Liver (tissue), 9 donors: Measurements from ENCODE around the gene NSMF. TPM values are rescaled to one million over a fixed set of nuclear protein-coding genes. Genes with fewer than 3 reads are reported as not detected.

Experiments
- DNase-seq: peaks from one replicate; pipeline ENCODE4 v3.0.0-alpha.2; 2017; ENCODE audit warnings: low spot score
- H3K27ac ChIP-seq, 2 donors: one replicate each; pipeline ENCODE4 v1.7.0; 2013; ENCODE audit warnings: inconsistent platforms in 2 of 2, low read length in 2 of 2, control low read depth in 1 of 2, low read depth in 1 of 2, mild to moderate bottlenecking in 1 of 2
- H3K27me3 ChIP-seq, 4 donors: one replicate each; pipeline versions ENCODE4 v1.6.1 to v1.7.0; 2013; ENCODE audit warnings: low read length in 3 of 4, inconsistent platforms in 1 of 4, mild to moderate bottlenecking in 1 of 4, moderate library complexity in 1 of 4; ENCODE audit not compliant: control insufficient read depth in 4 of 4, insufficient read depth in 4 of 4
- H3K36me3 ChIP-seq, 4 donors: one replicate each; pipeline versions ENCODE4 v1.6.1 to v1.7.0; 2013; ENCODE audit warnings: low read length in 3 of 4, mild to moderate bottlenecking in 3 of 4, low read depth in 1 of 4, moderate library complexity in 1 of 4; ENCODE audit not compliant: control insufficient read depth in 4 of 4, insufficient read depth in 3 of 4
- H3K4me1 ChIP-seq, 4 donors: one replicate each; pipeline versions ENCODE4 v1.6.1 to v1.7.0; 2013; ENCODE audit warnings: low read length in 3 of 4, mild to moderate bottlenecking in 3 of 4, moderate library complexity in 1 of 4; ENCODE audit not compliant: control insufficient read depth in 4 of 4, insufficient read depth in 4 of 4
- H3K4me3 ChIP-seq, 3 donors: one replicate each; pipeline versions ENCODE4 v1.6.1 to v1.7.0; 2013; ENCODE audit warnings: low read length in 3 of 3, control low read depth in 1 of 3, low read depth in 1 of 3, mild to moderate bottlenecking in 1 of 3
- H3K9ac ChIP-seq, 2 donors: one replicate each; pipeline ENCODE4 v1.7.0; 2013; ENCODE audit warnings: low read length in 2 of 2, mild to moderate bottlenecking in 2 of 2, moderate library complexity in 2 of 2, control low read depth in 1 of 2, low read depth in 1 of 2
- H3K9me3 ChIP-seq, 4 donors: one replicate each; pipeline versions ENCODE4 v1.6.1 to v1.7.0; 2013; ENCODE audit warnings: low read length in 3 of 4; ENCODE audit not compliant: control insufficient read depth in 4 of 4
- EGR1 ChIP-seq, 2 donors: IDR thresholded peaks; 2 replicates each; pipeline ENCODE4 v1.6.1; 2016 to 2018; ENCODE audit warnings: antibody characterized with exemption in 2 of 2, low read depth in 2 of 2
- FOXA2 ChIP-seq: IDR thresholded peaks from 2 replicates; pipeline ENCODE4 v1.6.1; 2016; ENCODE audit warnings: antibody characterized with exemption
- GABPA ChIP-seq, 2 donors: IDR thresholded peaks in 1 of 2; conservative IDR thresholded peaks in 1 of 2; 2 replicates each; pipeline ENCODE4 v1.6.1; 2016; ENCODE audit warnings: antibody characterized with exemption in 2 of 2, mild to moderate bottlenecking in 1 of 2, moderate library complexity in 1 of 2
- HNF4G ChIP-seq: IDR thresholded peaks from 2 replicates; pipeline ENCODE4 v1.6.1; 2016; ENCODE audit warnings: antibody characterized with exemption
- NR2F2 ChIP-seq: IDR thresholded peaks from 2 replicates; pipeline ENCODE4 v1.6.1; 2016; ENCODE audit warnings: antibody characterized with exemption
- RAD21 ChIP-seq, 2 donors: IDR thresholded peaks; 2 replicates each; pipeline ENCODE4 v1.6.1; 2016; ENCODE audit warnings: antibody characterized with exemption in 2 of 2, mild to moderate bottlenecking in 2 of 2
- RXRA ChIP-seq, 2 donors: IDR thresholded peaks; 2 replicates each; pipeline ENCODE4 v1.6.1; 2017 to 2018; ENCODE audit warnings: antibody characterized with exemption in 2 of 2, mild to moderate bottlenecking in 1 of 2
- SP1 ChIP-seq: IDR thresholded peaks from 2 replicates; pipeline ENCODE4 v1.6.1; 2018; ENCODE audit warnings: antibody characterized with exemption, mild to moderate bottlenecking
- whole genome bisulfite sequencing: extraction: QIAGEN DNeasy Blood & Tissue Kit; methylation state at CpG from one replicate; pipeline ENCODE4 v1.1.7; 2013; 5-methylcytosine and 5-hydroxymethylcytosine counted together
- polyA plus RNA-seq, 2 donors: library from polyadenylated mRNA; stranded (reverse) in 1 of 2; unstranded in 1 of 2; fragments of 200-250 nt in 1 of 2; fragments of >200 nt in 1 of 2; fragmentation: Nextera tagmentation in 1 of 2; extraction: Ambion mirVana in 1 of 2; gene quantifications; one replicate each; pipeline versions ENCODE4 v1.2.1 to v1.2.3, GENCODE V29; 2013 to 2015
- total RNA-seq, 2 donors: library from RNA; depleted of rRNA; stranded (reverse); fragments of >200 nt; gene quantifications; one replicate each; pipeline ENCODE4 v1.2.3, GENCODE V29; 2014
- TF ChIP-seq, protein P1 (sequence below): IDR thresholded peaks from 2 replicates; pipeline ENCODE4 v1.6.1; 2016; ENCODE audit warnings: antibody characterized with exemption
- TF ChIP-seq, protein P2 (sequence below): IDR thresholded peaks from 2 replicates; pipeline ENCODE4 v1.6.1; 2016; ENCODE audit warnings: antibody characterized with exemption
- donor health status: healthy.
- donor health status: healthy.
- donor health status: healthy.
- donor health status: healthy.
- donor health status: healthy.

NSMF gene
- total and polyA plus RNA-seq, 4 donors: 1.7 to 13.5 (median 8.7) TPM

GRCh38 chr9:137397675-137398423 is 61.3 kb downstream of the NSMF start:
- no peak for DNase-seq
- WGBS: 95% methylated on average over 20 of the region's 20 CpGs

More at GRCh38 chr9:137397675-137398423, 61.3 kb downstream of the NSMF start:
- Histone ChIP-seq H3K9me3 (no peaks in the 10 kb centered on the region), H3K4me3 (no peak overlapping the region), H3K36me3 (peaks cover 0 to 5% (median 0%) of the 10 kb centered on the region in 4 donors), H3K27ac (no peak overlapping the region), H3K27me3 (no peaks in the 10 kb centered on the region), H3K9ac (no peak overlapping the region), H3K4me1 (peaks cover 0 to 6% (median 3%) of the 10 kb centered on the region in 4 donors)
- TF ChIP-seq, protein P1, sequence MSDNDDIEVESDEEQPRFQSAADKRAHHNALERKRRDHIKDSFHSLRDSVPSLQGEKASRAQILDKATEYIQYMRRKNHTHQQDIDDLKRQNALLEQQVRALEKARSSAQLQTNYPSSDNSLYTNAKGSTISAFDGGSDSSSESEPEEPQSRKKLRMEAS: no peak
- TF ChIP-seq SP1 (no peak), EGR1 (IDR thresholded peaks at IDR 0.05; ENCODE audit: low read depth in 2 of 2) (no peak), HNF4G (no peak), RAD21 (IDR thresholded peaks at IDR 0.05) (no peak), GABPA (IDR thresholded peaks at IDR 0.05 in 1 of 2, conservative IDR thresholded peaks at IDR 0.05 in 1 of 2) (no peak), NR2F2 (no peak), RXRA (IDR thresholded peaks at IDR 0.05) (no peak), FOXA2 (no peak)
- TF ChIP-seq, protein P2, sequence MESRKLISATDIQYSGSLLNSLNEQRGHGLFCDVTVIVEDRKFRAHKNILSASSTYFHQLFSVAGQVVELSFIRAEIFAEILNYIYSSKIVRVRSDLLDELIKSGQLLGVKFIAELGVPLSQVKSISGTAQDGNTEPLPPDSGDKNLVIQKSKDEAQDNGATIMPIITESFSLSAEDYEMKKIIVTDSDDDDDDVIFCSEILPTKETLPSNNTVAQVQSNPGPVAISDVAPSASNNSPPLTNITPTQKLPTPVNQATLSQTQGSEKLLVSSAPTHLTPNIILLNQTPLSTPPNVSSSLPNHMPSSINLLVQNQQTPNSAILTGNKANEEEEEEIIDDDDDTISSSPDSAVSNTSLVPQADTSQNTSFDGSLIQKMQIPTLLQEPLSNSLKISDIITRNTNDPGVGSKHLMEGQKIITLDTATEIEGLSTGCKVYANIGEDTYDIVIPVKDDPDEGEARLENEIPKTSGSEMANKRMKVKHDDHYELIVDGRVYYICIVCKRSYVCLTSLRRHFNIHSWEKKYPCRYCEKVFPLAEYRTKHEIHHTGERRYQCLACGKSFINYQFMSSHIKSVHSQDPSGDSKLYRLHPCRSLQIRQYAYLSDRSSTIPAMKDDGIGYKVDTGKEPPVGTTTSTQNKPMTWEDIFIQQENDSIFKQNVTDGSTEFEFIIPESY: no peak

Other genes starting within 250 kb of the NSMF start
- under 1 TPM; 0.28 to 0.59 TPM for gene RNF208, start 237.1 kb downstream of the NSMF start, total RNA-seq
- gene RNF208, start 237.1 kb downstream of the NSMF start, polyA plus RNA-seq: 1 to 10 TPM; 4.6 to 7.1 TPM
- gene CYSRT1, start 234.2 kb downstream of the NSMF start, total RNA-seq: under 1 TPM; 0.14 to 0.25 TPM
- under 1 TPM; 0.15 to 0.50 TPM for gene CYSRT1, start 234.2 kb downstream of the NSMF start, polyA plus RNA-seq
- not detected for gene RNF224, start 231.8 kb downstream of the NSMF start, total RNA-seq
- not detected for gene RNF224, start 231.8 kb downstream of the NSMF start, polyA plus RNA-seq
- not detected for gene SLC34A3, start 228.4 kb downstream of the NSMF start, total RNA-seq
- not detected for gene SLC34A3, start 228.4 kb downstream of the NSMF start, polyA plus RNA-seq
- gene TUBB4B, start 218.0 kb downstream of the NSMF start, total RNA-seq: 100 to 1,000 TPM; 179 to 191 TPM
- 100 to 1,000 TPM; 173 to 199 TPM for gene TUBB4B, start 218.0 kb downstream of the NSMF start, polyA plus RNA-seq
- not detected for gene STPG3, start 208.0 kb downstream of the NSMF start, total RNA-seq
- not detected for gene STPG3, start 208.0 kb downstream of the NSMF start, polyA plus RNA-seq
- 10 to 100 TPM; 16.5 to 19.7 TPM for gene NELFB, start 204.0 kb downstream of the NSMF start, total RNA-seq
- 10 to 100 TPM in 1 of 2 donors, 1 to 10 TPM in 1; 4.7 to 24.6 TPM for gene NELFB, start 204.0 kb downstream of the NSMF start, polyA plus RNA-seq
- 1 to 10 TPM; 5.0 to 5.1 TPM for gene TOR4A, start 181.6 kb downstream of the NSMF start, total RNA-seq
- 1 to 10 TPM in 1 of 2 donors, under 1 TPM in 1; 0.35 to 3.6 TPM for gene TOR4A, start 181.6 kb downstream of the NSMF start, polyA plus RNA-seq
- 1 to 10 TPM in 1 of 2 donors, under 1 TPM in 1; 0.93 to 1.3 TPM for gene NRARP, start 157.1 kb downstream of the NSMF start, total RNA-seq
- gene NRARP, start 157.1 kb downstream of the NSMF start, polyA plus RNA-seq: under 1 TPM in 1 of 2 donors, not detected in 1; 0.48 TPM
- 1 to 10 TPM; 2.5 to 6.7 TPM for gene EXD3, start 36.2 kb downstream of the NSMF start, total RNA-seq
- gene EXD3, start 36.2 kb downstream of the NSMF start, polyA plus RNA-seq: 1 to 10 TPM; 3.6 to 3.7 TPM
- 1 to 10 TPM; 1.3 to 2.4 TPM for gene NOXA1, start 35.9 kb downstream of the NSMF start, total RNA-seq
- gene NOXA1, start 35.9 kb downstream of the NSMF start, polyA plus RNA-seq: 1 to 10 TPM; 2.4 to 3.6 TPM
- gene ENTPD8, start 18.0 kb downstream of the NSMF start, total RNA-seq: 1 to 10 TPM; 1.6 to 4.7 TPM
- 1 to 10 TPM; 5.1 to 6.2 TPM for gene ENTPD8, start 18.0 kb downstream of the NSMF start, polyA plus RNA-seq
- gene PNPLA7, start 91.1 kb upstream of the NSMF start, total RNA-seq: 1 to 10 TPM in 1 of 2 donors, under 1 TPM in 1; 0.75 to 6.5 TPM
- gene PNPLA7, start 91.1 kb upstream of the NSMF start, polyA plus RNA-seq: 1 to 10 TPM; 1.0 to 3.3 TPM
- 10 to 100 TPM; 31.7 to 34.4 TPM for gene MRPL41, start 92.5 kb upstream of the NSMF start, total RNA-seq
- 100 to 1,000 TPM in 1 of 2 donors, 10 to 100 TPM in 1; 64.3 to 120 TPM for gene MRPL41, start 92.5 kb upstream of the NSMF start, polyA plus RNA-seq
- 10 to 100 TPM in 1 of 2 donors, 1 to 10 TPM in 1; 9.4 to 18.9 TPM for gene DPH7, start 119.6 kb upstream of the NSMF start, total RNA-seq
- gene DPH7, start 119.6 kb upstream of the NSMF start, polyA plus RNA-seq: 10 to 100 TPM in 1 of 2 donors, 1 to 10 TPM in 1; 7.9 to 15.1 TPM
- gene ZMYND19, start 131.2 kb upstream of the NSMF start, total RNA-seq: 1 to 10 TPM; 7.0 to 7.1 TPM
- 1 to 10 TPM; 2.4 to 7.0 TPM for gene ZMYND19, start 131.2 kb upstream of the NSMF start, polyA plus RNA-seq
- 10 to 100 TPM in 1 of 2 donors, 1 to 10 TPM in 1; 9.8 to 31.6 TPM for gene ARRDC1, start 146.4 kb upstream of the NSMF start, total RNA-seq
- gene ARRDC1, start 146.4 kb upstream of the NSMF start, polyA plus RNA-seq: 10 to 100 TPM; 19.9 to 26.9 TPM
- 10 to 100 TPM; 37.5 to 48.2 TPM for gene EHMT1, start 159.7 kb upstream of the NSMF start, total RNA-seq
- 10 to 100 TPM; 16.1 to 17.1 TPM for gene EHMT1, start 159.7 kb upstream of the NSMF start, polyA plus RNA-seq